Measurements from ENCODE around the gene TMEM247.

The TMEM247 gene

DNA sequence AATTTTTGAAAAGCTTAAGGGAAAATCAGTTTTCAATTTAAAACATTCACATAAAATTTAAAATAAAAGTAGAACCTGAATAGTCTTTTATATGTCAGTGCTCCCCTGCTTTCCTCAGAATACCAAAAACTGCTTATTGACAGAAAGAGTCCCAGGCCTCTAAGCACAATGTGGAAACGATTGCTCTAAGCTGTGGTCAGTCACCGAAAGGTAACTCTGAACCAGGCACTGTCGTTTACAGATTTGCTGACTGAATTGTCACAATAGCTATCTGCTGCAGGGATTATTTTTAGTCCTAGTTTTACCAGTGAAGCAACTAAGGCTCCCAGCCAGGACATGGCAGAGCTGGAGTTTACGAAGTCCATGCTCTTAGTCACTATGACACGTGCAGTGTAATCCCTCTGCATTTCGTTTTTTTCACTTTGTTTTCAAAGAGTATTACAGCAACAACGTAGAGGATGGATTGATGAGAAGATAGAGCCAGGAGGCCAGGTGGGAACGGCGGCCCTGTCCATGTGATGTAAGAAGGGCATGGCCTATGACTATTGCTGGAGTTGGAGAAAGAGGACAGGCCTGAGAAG, 28.1 kb upstream of the TMEM247 start:
- CTCF ChIA-PET = interaction anchor here (0.7 to 1.2 kb wide), 2 partner anchors 8 to 11 kb away, joined by 3 to 4 read pairs; no protein-coding TSS in a partner anchor
- POLR2A ChIA-PET = no interaction called here
- no peak for TF ChIP-seq ARNT (IDR thresholded peaks at IDR 0.05)
- no peak for TF ChIP-seq ZNF384 (IDR thresholded peaks at IDR 0.05)
- no peak for TF ChIP-seq HDGF (IDR thresholded peaks at IDR 0.05; ENCODE audit: borderline replicate concordance)
- TF ChIP-seq SUZ12 (IDR thresholded peaks at IDR 0.05) = no peak
- no peak for TF ChIP-seq L3MBTL2 (conservative IDR thresholded peaks at IDR 0.05)
- TF ChIP-seq TARDBP (IDR thresholded peaks at IDR 0.05) = no peak
- no peak for TF ChIP-seq FOXM1 (IDR thresholded peaks at IDR 0.05; ENCODE audit: borderline replicate concordance)
- no peak for TF ChIP-seq FOXA1 (IDR thresholded peaks at IDR 0.05)
- no peak for TF ChIP-seq LEF1 (IDR thresholded peaks at IDR 0.05; ENCODE audit: borderline replicate concordance)
- TF ChIP-seq, protein P1, sequence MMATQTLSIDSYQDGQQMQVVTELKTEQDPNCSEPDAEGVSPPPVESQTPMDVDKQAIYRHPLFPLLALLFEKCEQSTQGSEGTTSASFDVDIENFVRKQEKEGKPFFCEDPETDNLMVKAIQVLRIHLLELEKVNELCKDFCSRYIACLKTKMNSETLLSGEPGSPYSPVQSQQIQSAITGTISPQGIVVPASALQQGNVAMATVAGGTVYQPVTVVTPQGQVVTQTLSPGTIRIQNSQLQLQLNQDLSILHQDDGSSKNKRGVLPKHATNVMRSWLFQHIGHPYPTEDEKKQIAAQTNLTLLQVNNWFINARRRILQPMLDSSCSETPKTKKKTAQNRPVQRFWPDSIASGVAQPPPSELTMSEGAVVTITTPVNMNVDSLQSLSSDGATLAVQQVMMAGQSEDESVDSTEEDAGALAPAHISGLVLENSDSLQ (IDR thresholded peaks at IDR 0.05) = no peak
- DNase-seq (ENCODE audit: extremely low spot score) = no peak

DNA sequence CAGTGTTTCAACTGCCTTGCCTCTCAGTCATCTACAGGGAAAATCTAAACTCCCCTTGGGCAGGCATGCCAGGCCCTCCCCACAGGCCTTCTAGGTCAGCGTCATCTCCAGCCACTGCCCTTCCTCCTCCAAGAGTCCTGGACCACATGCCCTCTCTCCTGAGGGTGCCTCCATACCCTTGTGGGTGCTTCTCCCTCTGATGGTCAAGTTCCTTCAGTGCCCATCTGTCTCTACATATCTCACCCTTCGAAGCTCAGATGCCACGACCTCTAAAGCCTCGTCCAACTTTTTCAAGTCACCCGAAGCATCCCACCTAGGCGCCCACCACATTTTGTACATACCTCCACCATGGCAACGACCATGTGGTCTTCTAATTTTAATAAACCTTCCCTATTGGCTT, 22.6 kb upstream of the TMEM247 start:
- CTCF ChIA-PET = no interaction called here

DNA sequence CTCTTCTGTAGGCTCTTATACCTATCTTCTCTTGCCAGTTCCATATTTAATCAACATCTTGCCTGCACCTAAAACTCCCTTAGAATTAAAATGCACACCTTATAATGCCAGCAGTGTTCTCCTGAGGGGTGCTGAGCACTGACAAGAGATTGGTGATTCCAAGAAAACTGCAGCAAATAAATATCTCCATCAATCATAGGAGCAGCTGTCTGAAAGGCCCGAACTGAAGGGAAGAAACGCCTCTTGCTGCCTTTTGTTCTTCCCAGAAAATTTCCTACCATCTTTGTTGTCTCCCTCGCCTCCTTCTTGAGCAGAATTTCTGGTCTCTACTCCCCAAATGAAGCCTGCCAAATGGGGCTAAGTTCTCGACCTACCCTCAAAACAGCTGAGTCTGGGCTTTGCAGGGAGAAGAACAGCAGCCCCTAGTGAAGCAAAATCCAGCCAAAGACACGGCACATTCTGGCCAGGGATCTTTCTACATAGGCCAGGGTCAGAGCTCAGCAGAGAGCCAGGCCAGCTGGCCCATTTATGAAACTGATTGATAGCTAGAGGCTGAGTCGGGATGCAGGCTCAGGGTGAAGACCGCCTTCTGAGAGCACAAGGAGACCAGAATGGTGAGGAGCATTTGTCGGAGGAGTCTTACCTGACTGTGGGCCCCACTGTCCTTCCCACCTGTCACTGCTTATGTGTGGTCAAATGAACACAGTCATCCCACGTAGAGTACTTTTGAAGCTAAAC, 20.4 kb upstream of the TMEM247 start:
- TF ChIP-seq ELF4 (IDR thresholded peaks at IDR 0.05) (no peak), TARDBP (IDR thresholded peaks at IDR 0.05) (no peak), ZNF384 (IDR thresholded peaks at IDR 0.05) (no peak), BHLHE40 (IDR thresholded peaks at IDR 0.05; ENCODE audit: borderline replicate concordance) (no peak), FOXM1 (IDR thresholded peaks at IDR 0.05; ENCODE audit: borderline replicate concordance) (no peak), L3MBTL2 (conservative IDR thresholded peaks at IDR 0.05) (no peak), FOXA1 (IDR thresholded peaks at IDR 0.05) (no peak)
- DNase-seq (ENCODE audit: extremely low spot score) = no peak
- CTCF ChIA-PET = interaction anchor here (0.6 to 0.9 kb wide), 2 partner anchors 8 to 875 kb away, joined by 3 read pairs; no protein-coding TSS in a partner anchor
- POLR2A ChIA-PET = no interaction called here

More for the DNA sequence above, 22.6 kb upstream of the TMEM247 start:
- DNase-seq (ENCODE audit: extremely low spot score) = no peak
- TF ChIP-seq, protein P1 (IDR thresholded peaks at IDR 0.05) = no peak
- TF ChIP-seq ZNF384 (IDR thresholded peaks at IDR 0.05) (no peak), CTBP1 (IDR thresholded peaks at IDR 0.05; ENCODE audit: borderline replicate concordance) (no peak), LEF1 (IDR thresholded peaks at IDR 0.05; ENCODE audit: borderline replicate concordance) (no peak), TARDBP (IDR thresholded peaks at IDR 0.05) (no peak), BHLHE40 (IDR thresholded peaks at IDR 0.05; ENCODE audit: borderline replicate concordance) (no peak), ELF4 (IDR thresholded peaks at IDR 0.05) (no peak), SUZ12 (IDR thresholded peaks at IDR 0.05) (no peak), NFRKB (IDR thresholded peaks at IDR 0.05) (no peak), L3MBTL2 (conservative IDR thresholded peaks at IDR 0.05) (no peak), FOXM1 (IDR thresholded peaks at IDR 0.05; ENCODE audit: borderline replicate concordance) (no peak), FOXA1 (IDR thresholded peaks at IDR 0.05) (no peak), FOXK2 (IDR thresholded peaks at IDR 0.05) (no peak)
- POLR2A ChIA-PET = no interaction called here

DNA sequence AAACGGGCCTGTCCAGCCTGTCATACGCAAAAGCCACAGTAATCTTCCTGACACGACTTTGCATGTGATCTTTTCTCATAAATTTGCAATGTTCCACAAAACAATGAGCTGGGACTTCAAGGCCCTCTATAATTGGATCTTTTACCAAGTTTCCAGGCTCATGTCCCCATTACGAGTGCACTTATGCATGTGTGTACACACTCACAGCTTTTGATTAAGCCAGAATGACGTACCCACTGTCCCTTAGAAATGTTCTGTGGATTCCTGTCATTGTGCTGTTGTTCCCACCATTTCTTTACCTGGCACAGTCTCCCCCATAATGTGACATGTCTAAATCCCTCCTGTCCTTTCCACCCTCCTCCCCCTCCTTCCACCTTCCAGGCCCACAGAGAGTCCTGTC, 19.7 kb upstream of the TMEM247 start:
- ChIA-PET CTCF (interaction anchor here (0.6 to 0.9 kb wide), 2 partner anchors 9 to 876 kb away, joined by 3 read pairs; no protein-coding TSS in a partner anchor), POLR2A (no interaction called here)
- TF ChIP-seq ARNT (IDR thresholded peaks at IDR 0.05) (no peak), BHLHE40 (IDR thresholded peaks at IDR 0.05; ENCODE audit: borderline replicate concordance) (no peak), TARDBP (IDR thresholded peaks at IDR 0.05) (no peak)
- DNase-seq (ENCODE audit: extremely low spot score) = no peak

DNA sequence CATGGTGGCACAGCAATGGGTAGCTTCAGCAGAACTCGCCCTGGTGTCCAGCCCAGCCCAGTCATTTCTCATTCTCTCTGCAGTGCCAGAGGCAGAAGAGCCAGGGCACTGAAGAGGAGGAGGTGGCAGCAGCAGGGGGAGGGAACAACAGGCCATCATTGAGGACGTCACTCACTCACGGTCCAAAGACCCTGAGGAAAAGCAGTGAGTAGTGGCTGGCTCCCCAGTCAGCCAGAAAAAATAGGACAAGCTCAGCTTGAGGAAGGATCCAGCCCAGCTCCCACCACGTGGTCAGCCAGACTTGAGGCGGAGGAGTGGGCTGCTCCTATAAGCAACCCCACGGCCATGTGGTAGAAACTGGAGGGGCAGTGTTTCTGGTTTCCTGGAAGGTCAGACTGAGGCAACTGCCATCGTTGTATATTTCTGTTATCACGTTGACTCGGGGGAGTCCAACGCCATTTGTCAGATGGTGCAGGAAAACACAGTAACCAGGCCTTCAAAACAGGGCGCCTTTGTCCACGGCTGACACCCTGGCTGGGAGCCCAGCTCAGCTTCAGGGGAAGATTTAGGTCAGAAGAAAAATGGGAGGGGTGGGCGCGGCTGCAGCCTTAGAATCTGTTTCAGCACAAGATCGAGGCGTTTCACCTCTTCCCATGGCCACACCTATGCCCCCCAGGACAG, 19.0 kb upstream of the TMEM247 start:
- ChIA-PET CTCF (interaction anchor here (0.6 to 1.0 kb wide), 3 partner anchors 20 to 398 kb away, joined by 3 read pairs; no protein-coding TSS in a partner anchor), POLR2A (no interaction called here)
- no peak for DNase-seq (ENCODE audit: extremely low spot score)
- TF ChIP-seq HDGF (IDR thresholded peaks at IDR 0.05; ENCODE audit: borderline replicate concordance) (no peak), FOXK2 (IDR thresholded peaks at IDR 0.05) (no peak), ARNT (IDR thresholded peaks at IDR 0.05) (no peak), FOXA1 (IDR thresholded peaks at IDR 0.05) (no peak), NFRKB (IDR thresholded peaks at IDR 0.05) (no peak), L3MBTL2 (conservative IDR thresholded peaks at IDR 0.05) (no peak), BHLHE40 (IDR thresholded peaks at IDR 0.05; ENCODE audit: borderline replicate concordance) (no peak), CTBP1 (IDR thresholded peaks at IDR 0.05; ENCODE audit: borderline replicate concordance) (no peak), ELF4 (IDR thresholded peaks at IDR 0.05) (no peak), ZNF384 (IDR thresholded peaks at IDR 0.05) (no peak), SUZ12 (IDR thresholded peaks at IDR 0.05) (no peak), LEF1 (IDR thresholded peaks at IDR 0.05; ENCODE audit: borderline replicate concordance) (no peak)
- TF ChIP-seq, protein P1 (IDR thresholded peaks at IDR 0.05) = no peak
